AG10803 (cell line): ENCODE measurements around the gene NR3C2.

Experiments
- DNase-seq: peaks from one replicate; pipeline ENCODE4 v3.0.0; 2010; ENCODE audit warnings: low read depth
- H3K4me3 ChIP-seq: 2 replicates; pipeline ENCODE4 v1.5.1; 2011; ENCODE audit warnings: mild to moderate bottlenecking, low read length, control low read depth
- TF ChIP-seq, protein P1 (sequence below): conservative IDR thresholded peaks from 2 replicates; pipeline ENCODE4 v1.5.1; 2011; ENCODE audit warnings: mild to moderate bottlenecking, low read length, control low read depth, inconsistent platforms

The NR3C2 gene

DNA sequence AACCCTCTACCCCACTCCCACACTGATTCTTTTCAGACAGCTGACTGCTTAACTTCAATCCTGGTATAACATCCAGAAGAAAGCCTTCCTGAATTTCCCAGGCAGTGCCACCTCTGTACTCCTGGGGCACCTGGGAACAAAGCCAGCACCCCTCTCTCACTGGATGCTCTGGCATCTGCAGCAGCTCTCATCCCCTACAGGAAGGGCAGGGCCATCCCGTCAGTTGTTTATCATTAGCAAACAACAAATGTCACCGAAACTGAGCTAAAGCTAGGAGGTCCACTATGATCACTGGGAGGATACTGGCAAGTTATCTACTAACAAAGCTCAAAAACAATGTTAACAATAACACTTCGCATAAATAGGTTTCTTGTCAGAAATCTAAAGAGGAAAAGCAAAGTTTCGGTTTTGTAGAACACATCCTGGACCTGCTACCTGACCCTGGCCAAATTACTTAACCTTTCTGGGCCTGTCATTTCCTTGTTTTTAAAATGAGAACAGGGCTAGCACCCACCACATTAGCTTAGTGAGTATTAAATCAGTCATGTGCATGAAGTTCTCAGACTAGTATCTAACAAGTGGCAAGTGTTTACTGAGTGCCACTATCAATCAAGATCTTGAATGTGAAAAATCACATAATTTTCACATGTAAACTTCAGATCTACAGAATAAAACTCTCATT is 86.6 kb downstream of the NR3C2 start:
- no peak overlapping the region for H3K4me3 ChIP-seq
- TF ChIP-seq, protein P1, sequence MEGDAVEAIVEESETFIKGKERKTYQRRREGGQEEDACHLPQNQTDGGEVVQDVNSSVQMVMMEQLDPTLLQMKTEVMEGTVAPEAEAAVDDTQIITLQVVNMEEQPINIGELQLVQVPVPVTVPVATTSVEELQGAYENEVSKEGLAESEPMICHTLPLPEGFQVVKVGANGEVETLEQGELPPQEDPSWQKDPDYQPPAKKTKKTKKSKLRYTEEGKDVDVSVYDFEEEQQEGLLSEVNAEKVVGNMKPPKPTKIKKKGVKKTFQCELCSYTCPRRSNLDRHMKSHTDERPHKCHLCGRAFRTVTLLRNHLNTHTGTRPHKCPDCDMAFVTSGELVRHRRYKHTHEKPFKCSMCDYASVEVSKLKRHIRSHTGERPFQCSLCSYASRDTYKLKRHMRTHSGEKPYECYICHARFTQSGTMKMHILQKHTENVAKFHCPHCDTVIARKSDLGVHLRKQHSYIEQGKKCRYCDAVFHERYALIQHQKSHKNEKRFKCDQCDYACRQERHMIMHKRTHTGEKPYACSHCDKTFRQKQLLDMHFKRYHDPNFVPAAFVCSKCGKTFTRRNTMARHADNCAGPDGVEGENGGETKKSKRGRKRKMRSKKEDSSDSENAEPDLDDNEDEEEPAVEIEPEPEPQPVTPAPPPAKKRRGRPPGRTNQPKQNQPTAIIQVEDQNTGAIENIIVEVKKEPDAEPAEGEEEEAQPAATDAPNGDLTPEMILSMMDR: no peak
- no peak for DNase-seq

DNA sequence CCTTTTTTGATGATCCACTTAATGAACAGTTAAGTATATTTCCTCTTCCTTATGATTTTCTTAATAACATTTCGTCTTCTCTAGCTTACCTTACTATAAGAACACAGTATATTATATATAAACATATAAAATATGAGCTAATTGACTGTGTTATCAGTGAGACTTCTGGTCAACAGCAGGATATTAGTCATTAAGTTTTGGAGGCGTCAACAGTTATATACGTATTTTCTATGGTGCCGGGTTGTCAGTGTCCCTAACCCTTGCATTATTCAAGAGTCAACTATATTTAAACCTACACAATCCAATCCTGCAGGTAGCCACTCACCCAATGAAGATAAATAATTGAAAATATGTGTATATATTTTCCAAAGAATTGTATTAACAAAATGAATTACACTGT is 88.0 kb downstream of the NR3C2 start:
- H3K4me3 ChIP-seq: no peak overlapping the region
- DNase-seq: no peak
- TF ChIP-seq, protein P1: no peak

DNA sequence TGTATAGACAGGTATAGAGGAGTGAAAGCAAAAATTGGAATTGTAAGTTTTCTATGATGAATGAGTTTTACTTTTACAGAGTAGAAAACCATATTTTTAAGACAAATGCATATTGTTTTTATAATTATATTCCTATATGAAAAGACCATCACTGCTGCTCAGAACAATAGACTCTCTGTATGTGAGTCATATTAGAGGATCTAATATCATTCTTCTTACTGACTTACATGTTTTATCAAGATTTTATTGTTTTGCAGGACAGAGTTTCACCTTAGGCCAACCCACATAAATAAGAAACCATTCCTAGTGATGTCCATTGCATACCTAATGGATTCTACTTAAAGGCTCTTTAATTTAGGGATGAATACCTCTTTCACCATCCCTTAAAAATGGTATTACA is 88.6 kb downstream of the NR3C2 start:
- DNase-seq: no peak
- H3K4me3 ChIP-seq: no peak overlapping the region
- TF ChIP-seq, protein P1: no peak

DNA sequence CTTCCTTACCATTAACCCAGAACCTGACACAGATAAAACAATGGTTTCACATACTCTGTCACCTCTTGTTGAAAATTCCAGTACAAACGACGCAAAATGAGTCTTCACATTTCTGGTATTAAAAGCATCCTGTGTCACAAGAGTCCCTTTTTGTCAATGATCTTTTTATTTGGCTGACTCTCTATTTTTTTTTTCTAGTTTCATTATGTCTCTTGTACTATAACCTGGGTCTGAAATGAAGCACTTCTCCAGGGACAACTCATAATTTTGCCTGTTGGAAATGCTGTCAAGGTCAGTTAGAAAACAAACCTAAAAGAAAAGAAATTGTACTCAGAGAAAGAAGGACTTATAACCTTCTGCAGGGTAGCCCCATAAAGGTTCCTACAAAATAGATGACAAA is 93.1 kb downstream of the NR3C2 start:
- no peak overlapping the region for H3K4me3 ChIP-seq
- TF ChIP-seq, protein P1: no peak
- DNase-seq: no peak

DNA sequence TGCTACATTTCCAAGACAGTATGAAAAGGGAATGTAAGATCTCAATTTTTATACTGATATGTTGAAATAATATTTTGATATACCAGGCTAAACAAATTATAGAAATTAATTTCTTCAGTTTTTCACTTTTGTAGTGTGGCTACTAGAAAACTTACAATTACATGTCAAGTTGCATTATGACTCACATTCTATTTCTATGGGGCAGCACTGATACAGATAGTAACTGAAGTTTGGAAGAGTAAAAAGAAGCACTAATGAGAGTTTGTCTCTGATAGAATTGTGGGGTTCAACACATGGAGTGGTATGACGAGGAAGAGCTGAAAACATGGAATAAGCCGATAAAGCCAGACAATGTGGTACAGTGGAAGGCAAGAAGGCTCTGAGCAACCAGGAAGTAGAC is 95.6 kb downstream of the NR3C2 start:
- no peak overlapping the region for H3K4me3 ChIP-seq
- TF ChIP-seq, protein P1: no peak
- DNase-seq: no peak

DNA sequence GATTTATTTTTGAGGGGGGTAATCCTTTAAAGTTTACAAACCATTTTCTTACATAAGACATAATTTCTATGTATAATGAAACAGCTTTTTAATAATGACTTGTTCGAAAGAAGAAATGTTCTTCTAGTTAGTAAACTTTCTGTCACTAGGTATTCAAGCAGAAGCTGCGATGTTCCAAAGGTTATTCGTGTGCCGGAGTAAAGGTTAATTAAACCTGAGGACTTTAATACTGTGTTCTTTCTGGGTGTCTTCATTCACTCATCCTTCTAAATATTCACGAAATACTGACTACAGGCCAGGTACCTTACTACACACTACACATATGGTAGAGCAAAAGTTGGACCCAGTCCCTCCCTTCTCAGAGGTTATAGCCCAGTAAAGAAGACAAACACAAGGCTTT is 96.7 kb downstream of the NR3C2 start:
- no peak overlapping the region for H3K4me3 ChIP-seq
- DNase-seq: no peak
- TF ChIP-seq, protein P1: no peak

DNA sequence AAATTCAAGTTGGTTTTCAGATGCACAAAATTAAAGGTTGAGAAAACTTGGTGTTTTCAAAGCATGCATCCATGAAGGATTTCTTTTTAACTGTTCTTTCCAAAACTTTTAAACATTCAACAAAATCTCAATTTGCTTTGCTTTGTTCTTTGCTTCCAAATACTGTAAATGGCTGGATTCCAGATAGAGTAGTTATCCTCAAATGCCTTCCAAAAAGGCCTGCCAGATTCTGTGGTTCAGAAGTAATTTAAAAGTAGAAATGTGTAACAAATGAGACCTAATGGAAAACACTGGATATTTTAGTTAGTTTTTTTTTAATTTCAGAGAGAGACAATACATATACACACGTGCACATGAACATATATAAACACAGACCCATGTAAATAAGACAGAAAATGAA is 97.3 kb downstream of the NR3C2 start:
- no peak overlapping the region for H3K4me3 ChIP-seq
- TF ChIP-seq, protein P1: no peak
- no peak for DNase-seq
